ENCODE measurements around the gene SERPINB12. TPM values are rescaled to one million over a fixed set of nuclear protein-coding genes. Genes with fewer than 3 reads are reported as not detected.

The SERPINB12 gene
- total RNA-seq, 3 donors from 2014 or later = not detected

- H3K27ac ChIP-seq = no peak overlapping the region
- H3K4me1 ChIP-seq = no peaks in the 10 kb centered on the region
- H3K9me3 ChIP-seq = no peaks in the 10 kb centered on the region
- TF ChIP-seq CTCF (IDR thresholded peaks at IDR 0.05) = no peak
- H3K36me3 ChIP-seq = no peaks in the 10 kb centered on the region
- no peak overlapping the region for H3K4me3 ChIP-seq
- no peaks in the 10 kb centered on the region for H3K27me3 ChIP-seq
- intact Hi-C loops (cut with DNase I; ENCODE audit: low total_unique reads) = no loop called here
- DNase-seq (ENCODE audit: low spot score in 2 of 2) = no peak
These were observed 43.8 kb downstream of the SERPINB12 start for GRCh38 chr18:63585988-63586387.

- H3K36me3 ChIP-seq = no peaks in the 10 kb centered on the region
- intact Hi-C loops (cut with DNase I; ENCODE audit: low total_unique reads) = no loop called here
- DNase-seq (ENCODE audit: low spot score in 2 of 2) = no peak
- no peaks in the 10 kb centered on the region for H3K27me3 ChIP-seq
- no peak overlapping the region for H3K27ac ChIP-seq
- H3K9me3 ChIP-seq = no peaks in the 10 kb centered on the region
- no peaks in the 10 kb centered on the region for H3K4me1 ChIP-seq
- TF ChIP-seq CTCF (IDR thresholded peaks at IDR 0.05) (no peak), POLR2A (IDR thresholded peaks at IDR 0.05) (no peak), POLR2AphosphoS5 (IDR thresholded peaks at IDR 0.05) (no peak)
- no peak overlapping the region for H3K4me3 ChIP-seq
These were observed 44.3 kb downstream of the SERPINB12 start for GRCh38 chr18:63586431-63586830.

GRCh38 chr18:63586966-63587365, 44.8 kb downstream of the SERPINB12 start, which contains the start of gene SERPINB13:
Gene SERPINB13, plus strand, starts transcription at chr18:63587343. Its CDS starts 1,325 bp downstream, at chr18:63588668.
- Histone ChIP-seq H3K36me3 (no peaks in the 10 kb centered on the region), H3K27me3 (no peaks in the 10 kb centered on the region), H3K27ac (no peak within 1 kb of the TSS), H3K9me3 (no peaks in the 10 kb centered on the region), H3K4me3 (no peak within 1 kb of the TSS), H3K4me1 (no peaks in the 10 kb centered on the region)
- intact Hi-C loops (cut with DNase I; ENCODE audit: low total_unique reads) = no loop called here
- DNase-seq (ENCODE audit: low spot score in 2 of 2) = no peak
- TF ChIP-seq POLR2AphosphoS5 (IDR thresholded peaks at IDR 0.05) (no peak), POLR2A (IDR thresholded peaks at IDR 0.05) (no peak), CTCF (IDR thresholded peaks at IDR 0.05) (no peak)

- TF ChIP-seq POLR2A (IDR thresholded peaks at IDR 0.05) (no peak), POLR2AphosphoS5 (IDR thresholded peaks at IDR 0.05) (no peak), CTCF (IDR thresholded peaks at IDR 0.05) (no peak)
- H3K9me3 ChIP-seq = no peaks in the 10 kb centered on the region
- no peak for DNase-seq (ENCODE audit: low spot score in 2 of 2)
- H3K27me3 ChIP-seq = no peaks in the 10 kb centered on the region
- intact Hi-C loops (cut with DNase I; ENCODE audit: low total_unique reads) = no loop called here
- no peaks in the 10 kb centered on the region for H3K36me3 ChIP-seq
- no peaks in the 10 kb centered on the region for H3K4me1 ChIP-seq
- no peak overlapping the region for H3K4me3 ChIP-seq
- no peak overlapping the region for H3K27ac ChIP-seq
These were observed 46.7 kb downstream of the SERPINB12 start for GRCh38 chr18:63588909-63589308.

- Histone ChIP-seq H3K4me3 (no peak overlapping the region), H3K27ac (no peak overlapping the region), H3K36me3 (no peaks in the 10 kb centered on the region), H3K4me1 (no peaks in the 10 kb centered on the region), H3K9me3 (no peaks in the 10 kb centered on the region), H3K27me3 (no peaks in the 10 kb centered on the region)
- no peak for DNase-seq (ENCODE audit: low spot score in 2 of 2)
- intact Hi-C loops (cut with DNase I; ENCODE audit: low total_unique reads) = no loop called here
- TF ChIP-seq CTCF (IDR thresholded peaks at IDR 0.05) (no peak), POLR2A (IDR thresholded peaks at IDR 0.05) (no peak), POLR2AphosphoS5 (IDR thresholded peaks at IDR 0.05) (no peak)
These were observed 48.2 kb downstream of the SERPINB12 start for GRCh38 chr18:63590373-63590772.
